ENCODE data around the gene VAV2.

GRCh38 chr9:133740911-133741310 lies 251.2 kb downstream of the VAV2 start:
- TF ChIP-seq CTCF (IDR thresholded peaks at IDR 0.05), result no peak
- TF ChIP-seq POLR2A (IDR thresholded peaks at IDR 0.05), result no peak
